Activated naive CD4-positive, alpha-beta T cell treated with anti-CD3 and anti-CD28 coated beads for 36 hours (primary cell): ENCODE results near the gene CABLES1. TPM values are rescaled to one million over a fixed set of nuclear protein-coding genes. Genes with fewer than 3 reads are reported as not detected.

Source experiments
- CTCF ChIA-PET: fragments of 350-600 bp; sonication (Branson Sonifier 250); formaldehyde crosslinking; loops from one replicate; lab custom pipeline; 2021; ENCODE audit warnings: antibody characterized with exemption; lab: Charles Lee
- DNase-seq: peaks from one replicate; pipeline ENCODE4 v3.0.0-alpha.2; 2020
- H3K27ac Mint-ChIP-seq: one replicate; pipeline ENCODE4 v1.8.0; 2021; ENCODE audit warnings: mild to moderate bottlenecking, mixed read lengths
- H3K27me3 Mint-ChIP-seq: one replicate; pipeline ENCODE4 v1.8.0; 2021; ENCODE audit warnings: low read depth, mixed read lengths
- H3K36me3 Mint-ChIP-seq: one replicate; pipeline ENCODE4 v1.8.0; 2021; ENCODE audit warnings: low read depth, mixed read lengths
- H3K4me1 Mint-ChIP-seq: one replicate; pipeline ENCODE4 v1.8.0; 2021; ENCODE audit warnings: low read depth, mixed read lengths
- H3K4me3 Mint-ChIP-seq: one replicate; pipeline ENCODE4 v1.8.0; 2021; ENCODE audit warnings: mild to moderate bottlenecking, moderate library complexity, mixed read lengths
- H3K9me3 Mint-ChIP-seq: one replicate; pipeline ENCODE4 v1.8.0; 2021; ENCODE audit warnings: mixed read lengths
- intact Hi-C: fragments of 100-400 bp; cut with micrococcal nuclease; formaldehyde crosslinking; loops from one replicate; pipeline ENCODE4 v1.15.1; 2023
- total RNA-seq, 2 experiments: library from RNA; stranded (reverse); gene quantifications; one replicate each; pipeline ENCODE4 v1.2.3, GENCODE V29; 2021

Gene CABLES1
- total RNA-seq, 2 experiments from 2014 or later: 0.12 to 0.38 TPM

- DNase-seq: no peak
- intact Hi-C loops: no loop called here
- H3K27ac Mint-ChIP-seq: no peak overlapping the region
- peaks cover 2% of the 10 kb centered on the region for H3K27me3 Mint-ChIP-seq
- CTCF ChIA-PET: interaction anchor here (0.5 kb wide), 1 partner anchor 22 kb away, joined by 3 read pairs; no protein-coding TSS in a partner anchor
- no peaks in the 10 kb centered on the region for H3K36me3 Mint-ChIP-seq
- H3K9me3 Mint-ChIP-seq: no peaks in the 10 kb centered on the region
- H3K4me1 Mint-ChIP-seq: no peaks in the 10 kb centered on the region
- no peak overlapping the region for H3K4me3 Mint-ChIP-seq
Observed at GRCh38 chr18:23178201-23178600, 42.9 kb downstream of the CABLES1 start.

DNA sequence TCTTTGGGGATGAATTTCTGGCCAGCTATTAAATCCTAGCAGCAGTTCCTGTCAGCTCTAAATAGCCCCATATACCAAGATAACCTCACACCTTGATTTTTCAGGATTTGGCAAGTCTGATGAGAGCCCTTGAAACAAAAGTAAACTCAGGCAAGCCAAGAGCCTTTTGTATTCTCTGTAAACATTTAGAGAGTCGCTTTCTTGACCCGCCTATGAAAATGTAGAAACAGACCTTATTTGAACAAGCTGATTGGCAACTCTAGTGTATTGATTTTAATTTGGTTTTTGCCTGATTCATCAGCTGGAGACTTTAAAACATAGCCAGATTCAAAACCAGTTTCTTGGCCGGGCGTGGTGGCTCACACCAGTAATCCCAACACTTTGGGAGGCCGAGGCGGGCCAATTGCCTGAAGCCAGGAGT is 43.4 kb downstream of the CABLES1 start:
- no peak for DNase-seq
- no peaks in the 10 kb centered on the region for H3K4me1 Mint-ChIP-seq
- H3K27me3 Mint-ChIP-seq: peaks cover 2% of the 10 kb centered on the region
- H3K36me3 Mint-ChIP-seq: no peaks in the 10 kb centered on the region
- CTCF ChIA-PET: interaction anchor here (0.5 kb wide), 1 partner anchor 23 kb away, joined by 3 read pairs; no protein-coding TSS in a partner anchor
- intact Hi-C loops: no loop called here
- H3K27ac Mint-ChIP-seq: no peak overlapping the region
- no peaks in the 10 kb centered on the region for H3K9me3 Mint-ChIP-seq
- H3K4me3 Mint-ChIP-seq: no peak overlapping the region

- intact Hi-C loops: no loop called here
- CTCF ChIA-PET: no interaction called here
- Mint-ChIP-seq H3K36me3 (no peaks in the 10 kb centered on the region), H3K27ac (no peak overlapping the region), H3K9me3 (no peaks in the 10 kb centered on the region), H3K4me3 (no peak overlapping the region), H3K27me3 (no peaks in the 10 kb centered on the region), H3K4me1 (no peaks in the 10 kb centered on the region)
- DNase-seq: no peak
Observed at GRCh38 chr18:23179416-23179815, 44.1 kb downstream of the CABLES1 start.

DNA sequence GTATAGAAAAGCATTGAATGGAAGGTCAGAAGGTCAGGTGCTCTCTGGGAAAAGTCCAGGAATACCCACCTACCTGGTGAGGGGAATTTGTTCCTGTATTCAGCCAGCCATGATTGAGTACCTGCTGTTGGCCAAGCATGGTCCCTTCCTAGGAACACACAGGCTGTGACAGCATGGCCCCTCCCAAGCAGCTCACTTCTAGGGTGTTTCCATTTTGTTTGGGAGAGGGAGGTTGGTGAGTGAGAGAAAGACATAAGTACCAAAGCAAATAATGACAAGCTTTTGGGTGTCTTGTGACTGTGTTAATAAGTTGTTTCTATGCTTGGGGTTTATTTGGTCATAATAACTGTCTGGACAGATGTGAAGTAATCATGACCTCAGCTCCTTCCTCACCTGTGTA is 46.3 kb downstream of the CABLES1 start:
- H3K4me3 Mint-ChIP-seq: no peak overlapping the region
- H3K9me3 Mint-ChIP-seq: no peaks in the 10 kb centered on the region
- no peak for DNase-seq
- no peak overlapping the region for H3K27ac Mint-ChIP-seq
- no peaks in the 10 kb centered on the region for H3K36me3 Mint-ChIP-seq
- H3K4me1 Mint-ChIP-seq: no peaks in the 10 kb centered on the region
- intact Hi-C loops: no loop called here
- CTCF ChIA-PET: interaction anchor here (1.3 kb wide), 1 partner anchor 8 kb away, joined by 3 read pairs; no protein-coding TSS in a partner anchor
- H3K27me3 Mint-ChIP-seq: no peaks in the 10 kb centered on the region

GRCh38 chr18:23182606-23183005 is 47.3 kb downstream of the CABLES1 start:
- H3K27ac Mint-ChIP-seq: no peak overlapping the region
- no peaks in the 10 kb centered on the region for H3K4me1 Mint-ChIP-seq
- no peaks in the 10 kb centered on the region for H3K27me3 Mint-ChIP-seq
- no peak overlapping the region for H3K4me3 Mint-ChIP-seq
- DNase-seq: no peak
- intact Hi-C loops: no loop called here
- no peaks in the 10 kb centered on the region for H3K36me3 Mint-ChIP-seq
- H3K9me3 Mint-ChIP-seq: no peaks in the 10 kb centered on the region
- CTCF ChIA-PET: interaction anchor here (1.3 kb wide), 1 partner anchor 9 kb away, joined by 3 read pairs; no protein-coding TSS in a partner anchor

DNA sequence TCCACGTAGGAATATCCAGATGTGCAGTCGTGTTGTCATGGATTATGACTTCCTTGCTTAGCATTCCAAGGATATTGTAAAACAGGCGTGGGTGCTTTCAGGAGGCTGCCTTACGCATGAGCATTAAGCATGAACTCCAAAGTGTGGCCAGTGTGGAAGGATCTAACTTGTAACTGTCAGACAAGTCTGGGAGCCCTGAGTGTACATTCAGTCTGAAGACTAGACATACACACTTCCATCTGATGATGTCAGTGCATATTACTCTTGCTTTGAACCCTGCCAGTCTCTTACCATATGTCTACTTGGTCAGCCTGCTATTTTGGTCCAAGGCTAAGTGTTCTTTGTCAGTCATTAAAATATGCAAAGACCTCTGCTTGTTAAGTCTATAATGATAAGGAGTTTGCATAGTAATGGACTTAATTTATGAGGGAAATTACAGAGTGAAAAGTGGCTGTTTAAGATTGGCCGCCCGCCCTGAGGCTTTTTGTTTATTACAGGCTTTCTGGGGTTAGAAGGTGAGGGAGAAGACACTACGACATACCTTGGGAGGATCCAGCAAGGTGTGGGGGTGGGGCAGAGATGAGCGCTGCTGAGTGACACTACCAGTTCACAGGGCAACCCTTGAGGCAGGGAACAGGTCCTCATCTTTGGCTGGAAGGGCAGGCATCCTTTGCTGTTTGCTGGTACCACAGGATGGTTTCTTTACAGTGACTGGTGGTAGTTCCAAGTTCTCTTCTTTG is 48.3 kb downstream of the CABLES1 start:
- intact Hi-C loops: no loop called here
- no peaks in the 10 kb centered on the region for H3K27me3 Mint-ChIP-seq
- CTCF ChIA-PET: no interaction called here

DNA sequence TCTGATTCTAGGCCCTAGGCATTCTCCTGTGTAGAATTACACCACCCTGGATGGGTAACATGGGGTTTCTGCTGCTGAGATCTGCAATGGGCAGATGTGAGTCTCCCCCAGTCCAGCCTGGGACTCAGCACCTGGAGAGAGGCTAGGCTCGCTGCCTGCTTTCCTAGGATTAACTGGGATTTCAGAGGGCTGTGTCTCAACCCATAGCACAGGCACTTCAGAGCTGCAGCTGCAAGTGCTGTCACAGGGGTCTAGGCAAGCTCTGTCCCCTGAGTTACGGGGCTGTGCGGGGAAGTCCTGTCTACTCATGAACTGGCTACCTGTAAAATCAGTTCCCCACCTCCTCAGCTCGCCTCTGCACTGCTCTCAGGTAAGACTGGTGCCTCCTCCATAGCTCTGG is 51.5 kb downstream of the CABLES1 start:
- H3K27ac Mint-ChIP-seq: no peak overlapping the region
- no peaks in the 10 kb centered on the region for H3K27me3 Mint-ChIP-seq
- intact Hi-C loops: no loop called here
- CTCF ChIA-PET: interaction anchor here (1.0 kb wide), 1 partner anchor 226 kb away, joined by 3 read pairs; no protein-coding TSS in a partner anchor
- DNase-seq: no peak
- peaks cover 1% of the 10 kb centered on the region for H3K4me1 Mint-ChIP-seq
- H3K4me3 Mint-ChIP-seq: no peak overlapping the region
- no peaks in the 10 kb centered on the region for H3K36me3 Mint-ChIP-seq
- H3K9me3 Mint-ChIP-seq: no peaks in the 10 kb centered on the region

More for the DNA sequence above, 48.3 kb downstream of the CABLES1 start:
- no peak for DNase-seq
- no peaks in the 10 kb centered on the region for H3K36me3 Mint-ChIP-seq
- no peak overlapping the region for H3K27ac Mint-ChIP-seq
- H3K4me1 Mint-ChIP-seq: no peaks in the 10 kb centered on the region
- no peak overlapping the region for H3K4me3 Mint-ChIP-seq
- no peaks in the 10 kb centered on the region for H3K9me3 Mint-ChIP-seq

DNA sequence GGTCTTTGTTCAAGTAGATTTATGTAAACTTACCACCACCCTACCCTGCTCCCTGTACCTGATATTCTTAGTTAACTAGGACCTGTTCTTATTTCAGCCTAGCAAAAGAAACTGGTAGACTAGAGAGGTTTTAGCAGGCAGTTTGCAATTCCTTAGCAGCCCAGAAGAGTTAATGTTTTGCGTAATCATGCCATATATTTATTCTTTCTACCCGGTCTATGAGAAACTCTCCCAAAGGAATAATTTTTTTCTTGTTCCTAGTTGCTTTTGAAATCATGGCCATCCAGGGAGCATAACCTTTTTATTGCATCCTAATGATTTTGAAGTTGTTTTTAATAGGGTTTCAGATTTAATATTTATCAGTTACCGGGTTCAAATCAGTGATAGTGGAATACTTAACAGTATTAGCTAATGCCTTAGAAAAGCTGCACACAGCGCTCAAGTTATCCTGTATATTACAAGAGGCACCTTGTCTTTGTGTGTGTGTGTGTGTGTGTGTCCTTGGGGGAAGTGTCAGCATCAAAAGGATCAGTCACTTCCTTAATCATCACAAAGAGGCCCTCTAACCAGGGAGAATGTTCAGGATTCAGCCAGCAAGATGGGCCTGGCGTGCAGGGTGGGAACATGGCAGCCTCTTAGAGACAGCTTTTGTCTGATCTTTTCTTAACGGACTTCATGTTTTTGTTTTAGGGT is 52.9 kb downstream of the CABLES1 start:
- Mint-ChIP-seq H3K4me1 (peaks cover 9% of the 10 kb centered on the region), H3K9me3 (no peaks in the 10 kb centered on the region), H3K27me3 (no peaks in the 10 kb centered on the region), H3K4me3 (no peak overlapping the region), H3K27ac (no peak overlapping the region), H3K36me3 (no peaks in the 10 kb centered on the region)
- CTCF ChIA-PET: no interaction called here
- no peak for DNase-seq
- intact Hi-C loops: no loop called here

DNA sequence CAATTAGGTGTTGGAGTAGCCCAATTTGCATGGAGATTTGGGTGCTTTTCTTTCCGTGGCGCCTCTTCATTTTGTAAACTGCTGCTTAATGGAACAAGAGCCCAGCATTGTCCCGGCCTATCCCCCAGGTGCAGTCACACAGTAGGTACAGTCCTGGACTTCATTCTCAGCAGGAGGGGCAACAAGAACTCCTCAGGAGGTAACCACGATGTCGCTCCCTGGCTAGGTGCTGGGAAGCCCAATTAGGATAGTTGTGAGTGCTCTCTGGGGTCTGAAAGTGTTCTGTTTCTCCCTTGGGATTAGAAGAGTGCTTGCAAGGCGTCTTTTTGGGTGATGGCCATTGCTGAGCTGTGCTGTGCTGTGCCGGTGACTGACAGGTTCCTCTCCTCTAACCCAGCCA is 53.8 kb downstream of the CABLES1 start:
- no peaks in the 10 kb centered on the region for H3K36me3 Mint-ChIP-seq
- no peak overlapping the region for H3K4me3 Mint-ChIP-seq
- no peak overlapping the region for H3K27ac Mint-ChIP-seq
- H3K4me1 Mint-ChIP-seq: peaks cover 9% of the 10 kb centered on the region
- no peak for DNase-seq
- CTCF ChIA-PET: no interaction called here
- H3K27me3 Mint-ChIP-seq: no peaks in the 10 kb centered on the region
- intact Hi-C loops: no loop called here
- no peaks in the 10 kb centered on the region for H3K9me3 Mint-ChIP-seq

DNA sequence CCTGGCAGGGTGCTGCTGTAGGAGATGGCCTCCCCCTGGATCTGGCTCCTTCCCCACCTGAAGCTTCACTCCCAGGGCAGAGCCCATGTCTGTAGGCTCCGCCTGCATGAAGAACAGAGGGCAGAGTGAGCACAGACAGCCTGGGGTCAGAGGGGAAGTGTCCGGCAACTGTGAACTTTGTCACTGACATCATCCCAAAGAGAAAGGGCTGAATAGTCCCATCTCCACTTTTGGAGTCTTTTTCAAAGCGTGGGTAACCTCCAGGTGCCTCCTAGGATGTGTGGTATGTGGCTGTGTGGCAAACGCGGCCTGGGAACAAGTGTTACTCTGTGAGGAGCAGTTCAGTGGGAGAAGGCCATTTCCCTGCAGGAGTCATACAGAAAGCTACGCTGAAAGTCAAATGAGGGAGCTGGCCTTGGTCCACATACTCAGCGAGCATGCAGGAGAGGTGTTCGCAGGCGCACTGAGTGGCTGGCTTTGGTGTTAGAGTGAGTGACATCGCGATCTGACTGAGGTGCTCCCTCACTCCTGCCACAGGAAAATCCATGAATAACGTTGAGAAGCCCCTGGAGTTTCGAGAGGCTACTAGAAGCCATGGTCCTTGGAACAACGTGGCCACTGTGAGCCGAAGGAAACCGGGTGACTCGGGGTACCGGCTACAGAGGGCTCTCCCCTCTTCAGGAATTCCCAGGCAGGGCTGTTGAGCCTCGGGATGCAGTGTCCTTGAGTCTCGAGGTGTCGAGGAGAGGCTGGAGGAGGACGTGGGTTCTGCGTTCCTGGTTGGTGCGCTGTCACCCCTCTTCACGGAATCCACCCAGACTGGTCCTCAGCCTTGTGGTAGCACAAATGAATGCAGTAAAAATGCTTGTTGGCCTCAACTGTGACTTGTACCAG is 54.7 kb downstream of the CABLES1 start:
- CTCF ChIA-PET: no interaction called here
- no peak overlapping the region for H3K27ac Mint-ChIP-seq
- H3K9me3 Mint-ChIP-seq: no peaks in the 10 kb centered on the region
- no peaks in the 10 kb centered on the region for H3K36me3 Mint-ChIP-seq
- no peaks in the 10 kb centered on the region for H3K27me3 Mint-ChIP-seq
- H3K4me3 Mint-ChIP-seq: no peak overlapping the region
- peaks cover 9% of the 10 kb centered on the region for H3K4me1 Mint-ChIP-seq
- intact Hi-C loops: no loop called here
- DNase-seq: no peak

GRCh38 chr18:23191232-23191631 is 55.9 kb downstream of the CABLES1 start:
- H3K27ac Mint-ChIP-seq: no peak overlapping the region
- no peak overlapping the region for H3K4me3 Mint-ChIP-seq
- H3K36me3 Mint-ChIP-seq: no peaks in the 10 kb centered on the region
- CTCF ChIA-PET: interaction anchor here (0.6 kb wide), 1 partner anchor 16 kb away, joined by 3 read pairs; no protein-coding TSS in a partner anchor
- DNase-seq: no peak
- intact Hi-C loops: no loop called here
- H3K9me3 Mint-ChIP-seq: no peaks in the 10 kb centered on the region
- peaks cover 9% of the 10 kb centered on the region for H3K4me1 Mint-ChIP-seq
- H3K27me3 Mint-ChIP-seq: no peaks in the 10 kb centered on the region

GRCh38 chr18:23193742-23194141 is 58.5 kb downstream of the CABLES1 start:
- Mint-ChIP-seq H3K4me3 (no peak overlapping the region), H3K27ac (no peak overlapping the region), H3K9me3 (no peaks in the 10 kb centered on the region), H3K27me3 (no peaks in the 10 kb centered on the region), H3K36me3 (no peaks in the 10 kb centered on the region), H3K4me1 (peaks cover 9% of the 10 kb centered on the region)
- CTCF ChIA-PET: interaction anchor here (0.6 to 1.2 kb wide), 2 partner anchors 150 to 185 kb away, joined by 3 read pairs; no protein-coding TSS in a partner anchor
- intact Hi-C loops: no loop called here
- DNase-seq: no peak
